Heart left ventricle (tissue), 13 donors: Measurements from ENCODE around the gene SPTBN1.

ENCODE experiments used
- CTCF ChIP-seq, 12 donors: fragments of 200-600 bp; sonication (generic) in 4 of 12; IDR thresholded peaks; one replicate each; pipeline versions ENCODE4 v1.5.0 to v1.8.0; 2018 to 2022; ENCODE audit warnings: antibody characterized with exemption in 12 of 12, mild to moderate bottlenecking in 5 of 12
- POLR2A ChIP-seq, 2 donors: fragments of 450-650 bp; IDR thresholded peaks; one replicate each; pipeline ENCODE4 v1.6.1; 2017; ENCODE audit warnings: antibody characterized with exemption in 2 of 2, mild to moderate bottlenecking in 2 of 2, moderate library complexity in 2 of 2
- donor health status: ischemic (EF 13 %, LVEDD 7.1; RV severe dilation, severe dysfunction).
- donor health status: DM: no; HTN: yes; CAD: no.
- donor health status: DM: no; HTN: no; CAD: no.
- donor health status: ischemic (EF 25% LVEDD 6.9; RV normal size, moderate dysfunction).
- donor health status: ischemic (EF 25% LVEDD 5.7; RV mildly dilated, moderate dysfunction).
- donor health status: ischemic (EF 35%, LVEDD 5.7; RV mildly dilated, moderate dysfunction).
- donor health status: nonischemic (EF 11% LVEDD 7.7; RV severe dilation, severe dysfunction).
- donor health status: DM: yes; HTN: yes; CAD: no.
- donor health status: PGD.
- donor health status: ischemic (EF 29% LVEDD 5.4; RV normal size, mild dysfunction).
- donor health status: nonischemic (EF 23%, LVEDD 6.1; RV moderate dilation, normal function).

- TF ChIP-seq CTCF (IDR thresholded peaks at IDR 0.05) (no peak), POLR2A (IDR thresholded peaks at IDR 0.05) (no peak)
Observed at GRCh38 chr2:54584598-54584997, 128.5 kb downstream of the SPTBN1 start.
